Adrenal gland (tissue), 5 donors: ENCODE measurements around the gene ZSWIM4.

ENCODE experiments used
- CTCF ChIP-seq, 6 experiments: fragments of 450-650 bp in 4 of 6; fragments of 200-600 bp in 2 of 6; sonication (generic) in 1 of 6; IDR thresholded peaks; 1 replicate in 5 of 6; 2 replicates in 1 of 6; pipeline versions ENCODE4 v1.5.1 to v1.8.0; 2016 to 2021; ENCODE audit warnings: antibody characterized with exemption in 6 of 6, mild to moderate bottlenecking in 2 of 6, moderate library complexity in 1 of 6
- POLR2A ChIP-seq, 2 donors: fragments of 450-650 bp; IDR thresholded peaks; one replicate each; pipeline ENCODE4 v1.6.1; 2017; ENCODE audit warnings: antibody characterized with exemption in 2 of 2, mild to moderate bottlenecking in 2 of 2, moderate library complexity in 1 of 2
- donor health status: DM: no; HTN: no; CAD: no.

- TF ChIP-seq CTCF (IDR thresholded peaks at IDR 0.05): no peak
- TF ChIP-seq POLR2A (IDR thresholded peaks at IDR 0.05): no peak
Measured at GRCh38 chr19:13765395-13766094, 29.7 kb upstream of the ZSWIM4 start.
